A172 (cell line): ENCODE measurements around the gene NCAM1. TPM values are rescaled to one million over a fixed set of nuclear protein-coding genes. Genes with fewer than 3 reads are reported as not detected.

ENCODE experiments used
- DNase-seq: peaks from one replicate; pipeline ENCODE4 v3.0.0-alpha.2; 2015; ENCODE audit warnings: low spot score
- total RNA-seq: library from RNA; depleted of rRNA; stranded (reverse); fragments of >200 nt; shearing (Covaris generic); gene quantifications from 2 replicates; pipeline ENCODE4 v1.2.3, GENCODE V29; 2014

Gene NCAM1
- total RNA-seq, 1 experiment from 2014 or later: 9.2 TPM

GRCh38 chr11:113251281-113251680 lies 290.1 kb downstream of the NCAM1 start:
- DNase-seq: no peak

GRCh38 chr11:113253406-113253805 lies 292.2 kb downstream of the NCAM1 start:
- DNase-seq: no peak

- no peak for DNase-seq
These were observed 293.9 kb downstream of the NCAM1 start for GRCh38 chr11:113255096-113255495.

- no peak for DNase-seq
These were observed 294.5 kb downstream of the NCAM1 start for GRCh38 chr11:113255741-113256140.

- no peak for DNase-seq
These were observed 295.4 kb downstream of the NCAM1 start for GRCh38 chr11:113256431-113257202.

- no peak for DNase-seq
These were observed 298.8 kb downstream of the NCAM1 start for GRCh38 chr11:113260096-113260425.

- no peak for DNase-seq
These were observed 299.3 kb downstream of the NCAM1 start for GRCh38 chr11:113260541-113260940.

GRCh38 chr11:113261709-113262475 lies 300.7 kb downstream of the NCAM1 start:
- DNase-seq: peak; percentile 84

- no peak for DNase-seq
These were observed 301.4 kb downstream of the NCAM1 start for GRCh38 chr11:113262594-113262993.

GRCh38 chr11:113263458-113264259 lies 302.4 kb downstream of the NCAM1 start:
- DNase-seq: no peak

- DNase-seq: no peak
These were observed 304.1 kb downstream of the NCAM1 start for GRCh38 chr11:113265362-113265761.

GRCh38 chr11:113267493-113267892 lies 306.3 kb downstream of the NCAM1 start:
- DNase-seq: no peak

GRCh38 chr11:113269096-113269495 lies 307.9 kb downstream of the NCAM1 start:
- no peak for DNase-seq

- DNase-seq: no peak
These were observed 308.4 kb downstream of the NCAM1 start for GRCh38 chr11:113269636-113270035.

- DNase-seq: no peak
These were observed 308.9 kb downstream of the NCAM1 start for GRCh38 chr11:113270080-113270479.

GRCh38 chr11:113271551-113272245 lies 310.5 kb downstream of the NCAM1 start:
- DNase-seq: no peak

- no peak for DNase-seq
These were observed 311.1 kb downstream of the NCAM1 start for GRCh38 chr11:113272281-113272680.

- DNase-seq: no peak
These were observed 311.9 kb downstream of the NCAM1 start for GRCh38 chr11:113272927-113273615.

GRCh38 chr11:113273720-113274119 lies 312.5 kb downstream of the NCAM1 start:
- no peak for DNase-seq

GRCh38 chr11:113274713-113275582 lies 313.7 kb downstream of the NCAM1 start:
- peak; percentile 3 for DNase-seq
